ENCODE results near the gene ZMYM5.
A peak's percentile ranks its signal among the peaks of the same experiment; 100 is the strongest.
"Not testable (repeated sequence)": the region's sequence is repeated elsewhere in the genome, so short reads cannot be mapped to it uniquely, and the experiment has no call there.

Gene ZMYM5

DNA sequence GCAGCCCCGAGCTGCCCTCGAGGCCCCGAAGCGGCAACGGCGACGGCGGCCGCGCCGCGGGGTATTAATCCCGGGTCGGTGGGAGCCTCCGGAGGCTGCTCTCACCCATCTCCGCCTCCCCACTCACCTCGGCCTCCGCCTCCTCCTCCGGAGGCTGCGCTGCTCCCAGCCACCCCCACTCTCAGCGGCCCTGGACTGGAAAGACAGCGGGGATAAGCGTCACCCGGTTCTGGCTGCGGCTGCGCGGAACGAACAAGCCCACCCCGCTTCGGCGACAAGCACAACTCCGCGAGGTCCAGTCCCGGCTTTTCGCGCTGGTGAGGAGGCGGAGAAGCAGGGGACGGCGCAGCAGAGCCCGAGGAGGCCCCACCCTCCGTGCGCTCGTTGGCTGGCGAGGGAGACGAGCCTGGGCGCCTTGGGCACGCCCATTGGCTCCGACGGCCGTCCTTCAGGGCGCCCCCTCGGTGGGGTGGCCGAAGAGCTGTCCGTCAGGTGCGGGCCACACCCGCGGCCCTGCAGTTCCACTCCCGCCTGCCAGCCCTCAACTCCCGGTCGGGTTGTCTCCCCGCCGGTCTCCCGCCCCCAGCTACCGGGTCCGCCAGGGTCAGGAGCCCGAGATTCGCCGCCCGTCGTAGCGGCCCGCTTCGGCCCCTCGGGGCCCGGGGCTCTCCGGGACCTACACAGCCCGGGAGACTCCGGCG lies at the start of gene ZMYM5:
TSS of gene ZMYM5 (minus strand) at position 327 of the 701 bp plus-strand sequence. CDS start 11,469 bp downstream, outside the sequence.
- DNase-seq: peak; percentile 94

DNA sequence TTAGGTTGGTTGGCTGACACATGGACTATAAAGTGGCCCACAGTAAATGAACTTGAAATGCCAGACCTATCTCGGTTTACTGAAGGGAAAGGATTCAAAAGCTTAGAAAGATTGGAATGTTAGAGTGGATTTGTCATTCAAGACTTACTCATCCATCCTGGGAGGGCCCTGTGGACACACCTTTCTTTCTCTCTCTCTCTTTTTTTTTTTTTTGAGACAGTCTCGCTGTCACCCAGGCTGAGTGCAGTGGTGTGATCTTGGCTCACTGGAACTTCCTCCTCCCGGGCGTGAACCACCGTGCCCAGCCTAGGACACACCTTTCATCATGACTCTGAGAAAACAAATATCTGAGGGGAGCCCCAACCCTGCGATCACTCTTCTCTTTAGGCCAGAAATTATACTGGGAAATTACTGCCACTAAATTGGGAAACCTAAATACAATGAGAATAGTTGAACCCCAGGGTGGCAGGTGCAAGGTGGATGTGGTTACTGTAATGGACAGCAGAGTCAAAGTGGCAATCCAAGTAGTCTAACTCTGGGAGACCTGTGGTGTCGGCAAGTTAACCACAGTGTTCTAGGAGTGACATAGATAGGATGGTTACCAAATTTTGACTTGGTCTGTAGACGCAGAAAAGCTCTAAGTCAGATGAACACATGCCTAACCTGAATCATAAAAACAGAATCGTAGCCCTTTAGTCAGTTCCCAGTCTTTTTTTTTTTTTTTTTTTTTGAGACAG lies 47.1 kb upstream of the ZMYM5 start:
- DNase-seq: no peak

DNA sequence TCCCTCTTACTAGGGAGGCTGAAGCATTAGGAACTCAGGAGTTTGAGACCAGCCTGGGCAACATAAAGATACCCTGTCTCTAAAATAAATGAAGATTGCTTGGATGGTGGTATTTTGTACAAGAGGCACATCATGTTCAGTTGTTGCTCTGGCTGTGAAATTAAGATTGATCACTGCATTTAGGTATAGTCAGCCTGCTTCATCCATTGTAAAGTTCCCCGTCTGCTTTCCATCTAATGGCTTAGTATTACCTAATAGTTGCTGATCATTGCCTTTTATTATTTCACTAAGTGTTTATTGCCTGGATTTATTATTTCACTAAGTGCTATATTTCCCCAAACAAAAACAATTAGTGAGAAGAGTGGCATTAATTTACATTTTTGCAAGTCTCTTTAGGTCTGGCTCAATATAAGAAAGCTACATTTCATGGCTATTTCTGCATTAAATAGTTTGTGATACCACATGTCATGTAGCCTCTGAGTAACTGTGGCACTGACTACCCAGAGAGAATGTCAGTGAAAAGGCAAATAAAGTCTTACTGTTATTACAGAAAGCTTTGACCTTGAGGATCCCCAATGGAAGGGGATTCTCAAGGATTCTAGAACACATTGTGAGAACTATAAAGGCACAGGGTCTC lies 45.0 kb upstream of the ZMYM5 start:
- DNase-seq: no peak

DNA sequence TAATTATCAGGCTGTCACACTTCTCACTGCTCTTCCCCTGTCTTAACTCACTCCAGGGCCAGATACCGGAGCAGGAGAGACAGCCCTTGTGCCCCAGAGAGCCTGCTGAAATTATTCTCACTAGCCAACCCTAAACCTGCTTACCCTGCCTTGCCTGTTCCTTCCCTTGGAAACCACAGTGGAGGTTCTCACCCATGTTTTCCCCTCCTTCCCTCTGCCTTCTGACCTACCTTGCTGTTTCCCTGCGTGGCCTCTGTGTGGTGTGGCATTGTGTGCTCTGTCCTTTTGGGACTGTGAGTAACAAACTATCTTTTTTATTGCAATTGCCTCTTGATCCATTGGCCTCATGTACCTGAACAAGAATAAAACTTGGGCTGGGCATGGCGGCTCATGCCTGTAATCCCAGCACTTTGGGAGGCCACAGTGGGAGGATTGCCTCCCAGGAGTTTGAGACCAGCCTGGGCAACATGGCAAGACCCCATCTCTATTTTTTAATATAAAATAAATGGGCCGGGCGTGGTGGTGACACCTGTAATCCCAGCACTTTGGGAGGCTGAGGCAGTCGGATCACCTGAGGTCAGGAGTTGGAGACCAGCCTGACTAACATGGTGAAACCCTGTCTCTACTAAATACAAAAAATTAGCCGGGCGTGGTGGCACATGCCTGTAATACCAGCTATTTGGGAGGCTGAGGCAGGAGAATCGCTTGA lies 42.2 kb upstream of the ZMYM5 start:
- not testable (repeated sequence) for DNase-seq

DNA sequence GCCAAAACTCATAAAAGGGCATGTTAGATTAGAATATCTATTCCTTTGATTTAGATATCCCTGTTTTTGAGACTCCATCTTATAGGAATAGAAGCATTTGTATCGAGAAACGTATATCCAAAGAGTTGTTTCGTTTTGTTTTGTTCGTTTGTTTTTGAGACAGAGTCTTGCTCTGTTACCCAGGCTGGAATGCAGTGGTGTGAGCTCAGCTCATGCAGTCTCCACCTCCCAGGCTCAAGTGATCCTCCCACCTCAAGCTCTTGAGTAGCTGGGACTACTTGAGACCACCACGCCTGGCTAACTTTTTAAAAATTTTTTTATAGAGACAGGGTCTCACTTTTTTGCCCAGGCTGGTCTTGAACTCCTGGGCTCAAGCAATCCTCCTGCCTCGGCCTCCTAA lies 26.6 kb upstream of the ZMYM5 start:
- DNase-seq: no peak

DNA sequence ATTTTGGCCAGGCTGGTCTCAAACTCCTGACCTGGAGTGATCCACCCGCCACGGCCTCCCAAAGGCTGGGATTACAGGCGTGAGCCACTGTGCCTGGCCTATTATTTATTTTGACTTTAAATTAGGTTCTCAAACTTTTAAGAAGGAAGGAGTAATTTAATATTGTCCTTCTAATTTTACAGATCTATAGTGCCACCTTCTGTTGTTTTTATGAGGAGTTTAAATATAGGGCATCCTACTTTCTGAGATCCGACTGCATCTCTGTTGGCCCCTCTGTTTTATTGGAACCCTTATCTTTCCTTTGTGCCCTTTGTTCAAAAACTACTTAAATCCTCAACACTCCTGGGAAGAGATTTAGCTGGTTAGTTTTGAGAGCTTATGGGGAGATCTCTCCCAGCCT lies 25.4 kb upstream of the ZMYM5 start:
- no peak for DNase-seq

DNA sequence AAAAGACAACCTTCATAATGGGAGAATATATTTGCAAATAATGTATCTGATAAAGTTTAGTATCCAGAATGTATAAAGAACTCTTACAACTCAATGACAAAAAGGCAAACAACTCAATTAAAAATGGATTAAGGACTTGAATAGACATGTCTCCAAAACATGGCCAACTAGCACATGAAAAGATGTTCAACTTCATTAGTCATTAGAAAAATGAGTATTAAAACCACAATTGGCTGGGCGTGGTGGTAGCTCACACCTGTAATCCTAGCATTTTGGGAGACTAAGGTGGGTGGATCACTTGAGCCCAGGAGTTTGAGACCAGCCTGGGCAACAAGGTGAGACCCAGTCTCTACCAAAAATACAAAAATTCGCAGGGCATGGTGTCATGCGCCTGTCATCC lies 18.8 kb upstream of the ZMYM5 start:
- no peak for DNase-seq

DNA sequence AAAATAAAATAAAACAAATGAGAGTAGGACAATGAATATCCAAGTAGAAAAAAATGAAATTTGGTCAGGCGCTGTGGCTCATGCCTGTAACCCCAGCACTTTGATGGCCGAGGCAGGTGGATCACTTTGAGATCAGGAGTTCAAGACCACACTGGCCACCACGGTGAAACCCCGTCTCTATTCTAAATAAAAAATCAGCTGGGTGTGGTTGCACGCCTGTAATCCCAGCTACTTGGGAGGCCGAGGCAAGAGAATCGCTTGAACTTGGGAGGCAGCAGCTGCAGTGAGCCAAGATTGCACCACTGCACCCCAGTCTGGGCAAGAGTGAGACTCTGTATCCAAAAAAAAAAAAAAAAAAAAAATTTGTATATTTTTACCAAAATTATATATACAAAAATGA lies 18.2 kb upstream of the ZMYM5 start:
- DNase-seq: no peak

DNA sequence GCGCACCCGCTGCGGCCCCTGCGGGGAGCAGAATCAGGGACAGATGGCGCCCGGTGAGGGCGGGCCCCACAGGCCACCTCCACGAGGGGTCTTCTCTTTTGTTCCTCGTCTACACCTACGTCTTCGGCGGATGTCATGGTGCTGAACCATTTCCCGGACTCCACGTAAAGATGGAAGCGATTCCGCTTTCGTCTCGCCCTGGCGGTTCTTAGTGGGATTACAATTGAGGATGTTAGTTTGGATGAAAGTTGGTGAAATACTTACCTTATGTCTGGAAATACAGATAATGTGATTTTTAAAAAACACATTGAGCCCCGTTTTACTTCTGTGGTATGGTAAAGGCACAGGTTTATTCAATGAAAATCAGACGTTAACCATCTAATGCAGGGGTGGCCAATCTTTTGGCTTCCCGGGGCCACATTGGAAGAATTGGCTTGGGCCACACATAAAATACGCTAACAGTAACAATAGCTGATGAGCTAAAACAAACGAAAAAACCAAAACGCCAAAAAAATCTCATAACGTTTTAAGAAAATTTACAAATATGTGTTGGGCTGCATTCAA lies 1.4 kb upstream of the ZMYM5 start:
- DNase-seq: peak; percentile 72

DNA sequence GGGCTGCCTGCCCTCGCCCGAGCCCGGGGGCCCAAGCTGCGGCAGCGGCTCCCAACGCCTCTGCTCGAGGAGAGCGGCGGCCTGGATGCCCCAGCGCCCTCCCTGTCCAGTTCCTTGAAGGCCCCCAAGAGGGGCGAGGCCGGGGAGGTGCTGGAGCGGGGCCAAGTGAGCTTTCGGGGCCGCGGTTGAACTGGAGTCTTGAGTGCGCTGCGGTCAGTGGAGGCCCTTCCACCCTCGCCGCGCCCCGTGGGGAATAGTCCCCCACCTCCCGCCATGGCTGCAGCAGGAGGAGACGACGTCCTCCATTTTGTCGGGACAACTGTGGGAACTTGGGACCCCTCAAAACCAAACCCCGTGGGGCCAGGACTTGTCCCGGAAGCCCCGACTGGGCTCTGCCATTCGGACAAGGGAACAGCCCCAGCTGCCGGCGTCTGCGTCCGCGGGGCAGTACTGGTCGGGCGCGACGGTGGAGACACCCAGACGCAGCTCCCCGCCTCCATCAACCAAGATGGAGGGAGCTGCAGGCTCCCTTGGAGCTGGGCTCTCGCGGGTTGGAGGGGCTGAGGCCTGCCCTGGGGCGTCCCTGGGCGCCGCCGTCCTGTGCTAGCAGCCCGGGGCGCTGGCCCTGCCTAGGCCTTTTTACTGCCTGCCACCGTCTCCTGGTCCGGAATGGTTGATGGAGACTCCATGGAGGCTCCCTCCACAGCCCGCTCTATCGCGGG lies 736 bp upstream of the ZMYM5 start:
- peak; percentile 60 for DNase-seq

DNA sequence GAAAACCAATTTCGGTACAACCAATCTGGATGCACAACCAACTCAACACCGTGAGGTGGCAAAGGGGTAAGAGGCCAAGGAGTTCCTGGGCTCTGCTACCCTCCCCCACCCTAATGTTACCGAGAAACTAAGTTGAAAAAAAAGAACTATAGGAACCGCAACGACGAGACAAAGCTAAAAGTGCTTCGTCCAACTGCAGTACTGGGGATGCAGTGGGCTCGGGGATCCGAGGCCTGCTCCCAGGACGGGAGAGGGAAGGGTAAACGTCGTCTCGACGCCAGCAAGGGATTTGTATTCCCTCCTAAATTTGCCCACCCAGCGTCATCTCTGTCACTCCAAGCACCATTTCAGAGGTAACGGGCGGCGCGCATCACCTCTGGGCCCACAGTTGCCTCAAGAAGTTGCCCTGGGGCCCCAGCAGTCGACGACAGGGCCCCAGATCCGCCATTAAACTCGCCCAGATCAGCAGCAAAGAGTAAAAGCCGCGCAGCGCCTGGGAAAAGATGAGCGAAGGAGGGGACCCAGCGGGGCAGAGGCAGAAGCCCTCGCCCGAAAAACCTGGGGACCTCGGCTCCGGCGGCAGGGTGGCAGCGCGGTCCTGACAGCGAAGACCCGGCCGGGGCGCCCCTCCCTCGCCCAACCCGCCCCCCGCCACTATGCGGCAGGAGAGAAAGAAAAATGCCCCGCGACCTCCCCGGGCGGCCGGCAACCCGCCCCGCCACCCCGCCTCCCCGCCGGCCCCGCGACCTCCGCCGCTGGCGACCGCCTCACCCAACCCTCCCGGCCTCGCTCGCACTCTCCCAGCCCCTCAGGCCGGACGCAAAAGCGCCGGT lies 752 bp downstream of the ZMYM5 start:
- peak; percentile 24 for DNase-seq

DNA sequence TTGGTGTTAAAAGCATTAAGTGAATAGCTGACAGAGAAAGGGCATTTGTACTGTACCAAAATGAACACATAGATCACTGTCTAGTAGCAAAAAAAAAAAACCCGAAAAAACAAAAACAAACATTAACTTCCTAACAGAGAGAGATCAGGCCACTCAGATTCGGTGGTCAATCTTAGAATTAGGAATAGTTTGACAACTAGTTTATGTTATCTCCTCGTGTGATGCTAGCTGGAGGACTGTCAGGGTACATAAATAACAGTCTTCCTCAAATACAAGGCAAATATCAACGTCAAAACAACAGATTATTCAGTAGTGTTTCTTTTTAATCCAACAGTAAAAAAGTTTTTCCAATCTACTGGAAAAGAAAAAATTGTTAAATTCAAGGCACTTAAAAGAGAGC lies 1.7 kb downstream of the ZMYM5 start:
- no peak for DNase-seq

DNA sequence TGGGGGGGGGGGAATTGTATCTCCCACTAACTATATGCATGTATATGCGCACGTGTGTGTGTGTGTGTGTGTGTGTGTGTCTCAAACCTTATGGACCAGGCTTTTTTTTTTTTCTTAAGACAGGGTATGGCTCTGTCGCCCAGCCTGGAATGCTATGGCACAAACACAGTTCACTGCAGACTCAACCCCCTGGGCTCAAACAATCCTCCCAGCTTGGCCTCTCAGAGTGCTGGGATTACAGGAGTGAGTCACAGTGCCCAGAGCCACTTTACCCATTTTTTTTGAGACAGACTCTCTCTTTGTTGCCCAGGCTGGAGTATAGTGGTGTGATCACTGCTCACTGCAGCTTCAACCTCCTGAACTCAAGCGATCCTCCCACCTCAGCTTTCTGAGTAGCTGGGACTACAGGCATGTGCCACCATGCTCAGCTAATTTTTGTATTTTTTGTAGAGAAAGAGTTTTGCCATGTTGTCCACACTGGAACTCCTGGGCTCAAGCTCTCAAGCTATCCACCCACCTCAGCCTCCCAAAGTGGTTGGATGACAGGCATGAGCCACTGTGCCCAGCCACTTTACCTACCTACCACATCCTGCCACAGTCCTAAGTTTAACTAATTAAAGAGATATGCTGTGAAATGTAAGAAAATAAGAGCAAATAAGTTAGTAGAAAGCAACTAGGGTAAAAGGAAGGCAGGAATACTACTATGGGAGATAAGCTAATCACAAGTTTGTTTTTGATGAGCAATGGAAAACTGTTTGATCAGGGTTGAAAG lies 2.4 kb downstream of the ZMYM5 start:
- no peak for DNase-seq

DNA sequence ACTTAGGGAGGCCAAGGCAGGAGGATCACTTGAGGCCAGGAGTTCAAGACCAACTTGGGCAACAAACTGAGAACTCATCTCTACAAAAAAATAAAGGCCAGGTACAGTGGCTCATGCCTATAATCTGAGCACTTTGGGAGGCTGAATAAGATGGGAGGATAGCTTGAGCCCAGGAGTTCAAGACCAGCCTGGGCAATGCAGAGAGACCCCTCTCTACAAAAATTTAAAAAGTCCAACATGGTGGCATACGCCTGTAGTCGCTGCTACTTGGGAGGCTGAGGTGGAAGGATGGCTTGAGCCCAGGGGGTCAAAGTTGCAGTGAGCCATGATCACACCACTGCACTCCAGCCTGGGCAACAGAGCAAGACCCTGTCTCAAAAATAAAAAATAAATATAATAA lies 5.8 kb downstream of the ZMYM5 start:
- not testable (repeated sequence) for DNase-seq

DNA sequence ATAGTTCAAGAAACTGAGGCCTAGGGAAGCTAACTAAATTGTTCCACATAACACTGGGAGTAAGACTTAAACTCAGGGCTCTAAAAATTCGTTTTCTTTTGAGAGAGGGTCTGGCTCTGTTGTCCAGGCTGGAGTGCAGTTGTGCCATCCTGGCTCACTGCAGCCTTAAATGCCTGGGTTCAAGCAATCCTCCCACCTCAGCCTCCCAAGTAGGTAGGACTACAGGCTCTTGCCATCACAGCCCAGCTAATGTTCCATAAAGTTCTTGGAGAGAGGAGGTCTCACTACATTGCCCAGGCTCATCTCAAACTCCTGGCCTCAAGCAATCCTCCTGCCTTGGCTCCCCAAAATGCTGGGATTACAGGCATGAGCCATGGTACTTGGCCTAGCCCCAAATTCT lies 10.7 kb downstream of the ZMYM5 start:
- no peak for DNase-seq

DNA sequence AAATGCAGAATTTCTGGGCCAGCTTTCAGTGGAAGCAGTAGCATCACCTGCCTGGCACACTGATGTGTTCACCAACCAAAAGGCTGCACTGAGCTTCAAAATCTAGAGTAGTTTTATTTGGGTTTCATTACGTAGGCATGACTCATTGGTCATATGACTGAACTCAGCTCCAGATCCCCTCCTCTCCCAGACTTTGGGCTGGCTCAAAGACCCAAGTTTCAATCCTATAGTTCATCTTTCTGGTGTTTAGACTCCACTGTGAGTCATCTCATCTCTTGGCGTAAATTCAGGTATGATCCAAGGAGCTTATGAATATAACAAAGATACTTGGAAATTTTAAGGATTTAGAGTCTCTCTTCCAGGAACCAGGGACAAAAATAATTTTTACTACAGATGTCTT lies 17.7 kb downstream of the ZMYM5 start:
- no peak for DNase-seq

DNA sequence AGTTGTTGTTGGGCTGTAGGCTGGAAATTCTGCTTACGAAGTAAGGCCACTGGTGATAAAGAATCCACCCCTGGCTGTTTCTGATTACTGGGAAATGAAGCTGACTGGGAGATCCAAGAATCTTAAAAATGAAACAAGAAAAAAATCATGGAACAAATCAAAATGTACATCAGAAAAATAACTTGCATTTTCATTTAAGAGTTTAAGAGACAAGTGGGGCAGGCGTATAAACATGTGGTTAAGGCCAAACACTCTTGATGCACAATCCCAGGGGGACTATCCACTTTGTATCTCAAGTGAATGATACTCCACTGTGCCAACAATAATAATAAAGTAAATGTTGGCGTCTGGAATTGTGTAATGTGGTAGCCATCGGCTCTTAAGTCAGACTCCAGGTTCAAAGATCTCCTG lies 24.6 kb downstream of the ZMYM5 start:
- DNase-seq: no peak

DNA sequence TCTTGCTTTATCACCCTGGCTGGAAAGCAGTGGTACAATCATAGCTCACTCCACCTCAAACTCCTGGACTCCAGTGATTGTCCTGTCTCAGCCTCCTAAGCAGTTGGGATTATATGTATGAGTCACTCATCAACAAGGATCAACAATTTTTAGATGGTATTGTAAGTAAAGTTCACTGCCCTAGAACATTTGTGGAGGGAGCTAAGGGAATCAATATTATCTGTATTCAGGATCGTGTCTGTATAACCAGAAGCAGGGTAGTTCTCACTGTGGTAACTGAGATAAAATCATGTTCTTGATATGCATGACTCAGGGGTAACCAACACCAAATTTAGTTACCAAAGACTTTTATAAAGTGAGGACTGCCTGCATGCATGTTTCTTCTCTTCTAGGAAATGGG lies 27.0 kb downstream of the ZMYM5 start:
- no peak for DNase-seq

DNA sequence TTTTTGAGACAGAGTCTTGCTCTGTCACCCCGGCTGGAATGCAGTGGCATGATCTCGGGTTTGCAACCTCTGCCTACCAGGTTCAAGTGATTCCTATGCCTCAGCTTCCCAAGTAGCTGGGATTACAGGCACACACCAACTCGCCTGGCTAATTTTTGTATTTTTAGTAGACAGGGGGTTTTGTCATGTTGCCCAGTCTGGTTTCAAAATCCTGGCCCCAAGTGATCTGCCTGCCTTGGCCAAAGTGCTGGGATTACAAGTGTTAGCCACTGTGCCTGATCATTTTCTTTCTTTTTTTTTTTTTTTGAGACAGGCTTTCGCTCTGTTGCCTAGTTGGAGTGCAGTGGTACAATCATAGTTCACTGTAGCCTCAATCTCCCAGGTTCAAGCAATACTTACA lies 28.7 kb downstream of the ZMYM5 start:
- DNase-seq: no peak

DNA sequence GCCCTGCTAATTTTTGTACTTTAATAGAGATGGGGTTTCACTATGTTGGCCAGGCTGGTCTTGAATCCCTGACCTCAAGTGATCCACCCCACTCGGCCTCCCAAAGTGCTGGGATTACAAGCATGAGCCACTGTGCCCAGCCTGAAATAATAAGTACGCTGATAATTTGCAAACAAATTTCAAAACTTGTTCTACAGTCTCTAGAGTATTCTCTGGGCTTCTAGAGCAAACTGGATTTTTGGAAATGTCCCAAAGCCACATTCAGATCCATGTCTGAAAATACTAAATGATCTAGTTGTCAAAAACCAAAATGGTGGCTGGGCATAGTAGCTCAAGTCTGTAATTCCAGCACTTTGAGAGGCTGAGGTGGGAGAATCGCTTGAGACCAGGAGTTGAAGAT lies 40.8 kb downstream of the ZMYM5 start:
- no peak for DNase-seq
